ENCODE results near the gene CLBA1.
"Not testable (repeated sequence)": the region's sequence is repeated elsewhere in the genome, so short reads cannot be mapped to it uniquely, and the experiment has no call there.

The CLBA1 gene

DNA sequence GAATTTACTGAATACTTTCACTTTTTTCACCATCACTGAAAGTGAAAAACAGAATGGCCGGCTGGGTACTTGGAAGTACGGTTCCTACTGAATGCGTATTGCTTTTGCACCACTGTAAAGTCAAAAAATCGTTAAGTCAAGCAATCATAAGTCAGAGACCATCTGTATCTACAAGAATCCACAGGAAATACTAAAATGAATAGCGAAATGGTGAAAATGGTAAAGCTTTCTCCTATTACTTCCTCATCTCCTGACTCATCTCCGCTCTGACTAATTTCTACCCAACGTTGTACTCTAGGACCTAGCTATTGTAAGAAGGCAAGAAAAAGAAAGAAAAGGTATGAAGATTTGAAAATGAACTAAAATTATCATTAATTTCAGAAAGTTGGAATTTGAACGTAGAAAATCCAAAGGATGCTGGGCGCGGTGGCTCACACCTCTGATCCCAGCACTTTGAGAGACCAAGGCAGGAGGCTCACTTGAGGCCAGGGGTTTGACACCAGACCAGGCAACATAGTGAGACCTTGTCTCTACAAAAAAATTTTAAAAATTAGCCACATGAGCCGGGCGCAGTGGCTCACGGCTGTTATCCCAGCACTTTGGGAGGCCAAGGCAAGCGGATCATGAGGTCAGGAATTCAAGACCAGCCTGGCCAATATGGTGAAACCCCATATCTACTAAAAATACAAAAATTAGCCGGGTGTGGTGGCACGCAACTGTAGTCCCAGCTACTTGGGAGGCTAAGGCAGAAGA is 40.6 kb downstream of the CLBA1 start:
- peak; percentile 83 for DNase-seq

DNA sequence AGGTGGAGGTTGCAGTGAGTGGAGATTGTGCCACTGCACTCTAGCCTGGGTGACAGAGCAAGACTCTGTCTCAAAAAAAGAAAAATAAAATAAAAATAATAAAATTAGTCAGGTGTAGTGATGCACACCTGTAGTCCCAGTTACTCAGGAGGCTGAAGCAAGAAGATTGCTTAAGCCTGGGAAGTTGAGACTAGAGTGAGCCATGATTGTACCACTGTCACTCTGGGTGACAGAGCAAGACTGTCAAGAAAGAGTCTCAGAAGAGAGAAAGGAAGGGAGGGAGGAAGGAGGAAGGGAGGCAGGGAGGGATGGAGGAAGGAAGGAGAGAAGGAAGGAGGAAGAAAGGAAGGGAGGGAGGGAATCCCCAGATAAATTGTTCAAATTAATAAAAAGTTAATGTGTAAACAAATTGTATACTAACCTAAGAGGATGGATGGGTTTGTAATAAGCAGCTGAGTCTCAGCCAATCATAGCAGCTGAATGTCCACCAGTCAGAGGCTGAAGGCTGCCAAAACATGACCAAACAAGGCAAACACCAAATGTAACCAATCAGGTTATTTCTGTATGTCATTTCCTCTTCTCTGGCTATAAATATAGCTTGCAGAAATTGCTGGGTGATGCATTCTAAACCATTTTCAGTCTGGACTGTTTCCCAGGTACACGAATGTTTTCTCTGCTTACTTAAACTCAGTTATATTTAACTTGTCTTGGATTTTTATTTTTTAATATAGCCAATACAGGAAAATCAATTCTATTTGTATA is 41.4 kb downstream of the CLBA1 start:
- DNase-seq: no peak

DNA sequence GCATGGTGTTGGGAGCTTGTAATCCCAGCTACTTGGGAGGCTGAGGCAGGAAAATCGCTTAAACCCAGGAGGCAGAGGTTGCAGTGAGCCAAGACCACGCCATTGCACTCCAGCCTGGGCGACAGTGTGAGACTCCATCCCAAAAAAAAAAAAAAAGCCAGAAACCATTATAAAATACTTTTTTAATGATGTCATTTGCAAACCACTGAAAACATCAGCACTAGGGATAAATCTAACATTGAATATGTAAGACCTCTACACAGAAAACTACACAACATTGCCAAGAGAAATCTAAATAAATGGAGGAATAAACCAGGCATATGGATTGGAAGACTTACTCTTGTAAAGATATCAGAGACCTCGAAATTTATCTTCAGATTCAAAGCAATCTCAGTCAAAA is 42.1 kb downstream of the CLBA1 start:
- not testable (repeated sequence) for DNase-seq

DNA sequence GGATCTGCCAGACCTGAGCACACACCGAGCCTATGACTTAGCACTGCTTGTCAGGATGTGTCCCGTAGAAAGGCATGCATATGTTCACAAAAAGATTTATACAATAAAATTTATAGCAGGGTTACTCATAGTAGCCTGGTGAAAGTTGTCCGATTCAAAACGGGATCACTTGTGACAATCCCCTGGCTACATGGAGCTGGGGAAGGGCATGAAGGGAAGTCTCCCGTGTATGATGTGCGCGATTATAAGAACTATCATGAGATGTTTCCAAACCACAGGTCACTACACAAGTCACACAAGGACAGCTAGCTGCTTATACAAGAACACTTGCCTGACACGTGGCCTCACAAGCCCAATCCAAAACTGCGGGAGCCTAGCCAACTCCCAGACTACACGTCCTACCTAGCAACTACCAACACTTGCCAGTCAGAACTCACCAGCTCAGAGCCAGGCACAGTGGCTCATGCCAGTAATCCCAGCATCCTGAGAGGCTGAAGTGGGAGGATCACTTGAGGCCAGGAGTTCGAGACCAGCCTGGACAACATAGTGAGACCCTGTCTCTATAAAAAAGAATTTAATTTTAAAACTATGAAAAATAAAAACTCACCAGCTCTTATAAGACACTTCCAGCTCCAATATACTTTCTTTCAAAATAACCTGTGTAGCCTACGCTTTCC is 42.8 kb downstream of the CLBA1 start:
- DNase-seq: no peak

DNA sequence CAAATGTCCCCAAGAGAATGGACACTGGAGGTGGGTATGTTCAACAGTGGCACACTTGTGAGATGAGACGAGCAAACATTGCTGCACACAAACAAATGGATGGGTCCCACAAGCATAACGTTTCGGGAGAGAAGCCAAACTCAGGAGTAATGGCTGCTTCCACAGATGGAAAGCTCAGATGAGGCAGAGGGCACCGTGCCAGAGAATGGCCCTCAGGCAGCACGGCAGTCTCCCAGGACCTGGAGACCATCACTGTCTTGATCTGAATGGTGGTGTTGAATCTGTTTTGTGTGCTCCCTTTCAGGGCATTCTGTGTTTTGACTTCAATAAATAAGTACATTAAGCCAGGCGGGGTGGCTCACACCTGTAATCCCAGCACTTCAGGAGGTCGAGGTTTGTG is 43.8 kb downstream of the CLBA1 start:
- DNase-seq: no peak

DNA sequence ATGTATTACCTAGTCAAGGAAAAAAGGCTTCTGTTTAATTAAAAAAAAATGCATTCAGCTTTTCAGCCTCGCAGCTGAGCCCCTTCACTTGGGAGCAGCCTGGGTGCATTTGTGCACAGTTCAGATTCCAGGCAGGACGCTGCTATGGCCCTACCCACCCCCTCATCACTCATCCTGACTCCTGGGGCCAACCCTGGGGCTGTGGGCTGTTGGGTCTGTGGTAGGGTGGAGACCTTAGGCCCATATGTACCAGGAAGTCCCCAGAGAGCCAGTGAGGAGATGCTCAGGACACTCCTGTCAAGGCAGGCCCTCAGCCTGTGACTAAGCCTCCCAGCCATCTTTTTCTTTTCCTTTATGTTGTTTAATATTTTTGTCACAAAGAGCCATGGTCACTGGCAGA is 44.6 kb downstream of the CLBA1 start:
- DNase-seq: no peak

DNA sequence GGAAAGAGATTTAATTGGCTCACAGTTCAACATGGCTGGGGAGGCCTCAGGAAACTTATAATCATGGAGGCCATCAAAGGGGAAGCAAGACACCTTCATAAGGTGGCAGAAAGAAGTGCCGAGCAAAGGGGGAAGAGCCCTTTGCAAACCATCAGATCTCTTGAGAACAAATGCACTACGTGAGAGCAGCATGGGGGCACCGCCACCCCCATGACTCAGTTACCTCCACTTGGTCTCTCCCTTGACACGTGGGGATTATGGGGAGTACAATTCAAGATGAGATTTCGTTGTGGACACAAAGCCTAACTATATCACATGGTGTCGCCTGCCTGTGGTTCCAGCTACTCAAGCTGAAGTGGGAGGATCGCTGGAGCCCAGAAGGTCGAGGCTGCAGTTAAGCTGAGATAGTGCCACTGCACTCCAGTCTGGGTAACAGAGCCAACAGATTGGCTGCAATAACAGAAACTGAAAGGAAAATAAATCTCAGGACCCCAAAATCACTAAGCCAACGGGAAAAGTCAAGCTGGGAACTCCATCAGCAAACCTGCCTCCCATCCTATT is 45.3 kb downstream of the CLBA1 start:
- DNase-seq: no peak

DNA sequence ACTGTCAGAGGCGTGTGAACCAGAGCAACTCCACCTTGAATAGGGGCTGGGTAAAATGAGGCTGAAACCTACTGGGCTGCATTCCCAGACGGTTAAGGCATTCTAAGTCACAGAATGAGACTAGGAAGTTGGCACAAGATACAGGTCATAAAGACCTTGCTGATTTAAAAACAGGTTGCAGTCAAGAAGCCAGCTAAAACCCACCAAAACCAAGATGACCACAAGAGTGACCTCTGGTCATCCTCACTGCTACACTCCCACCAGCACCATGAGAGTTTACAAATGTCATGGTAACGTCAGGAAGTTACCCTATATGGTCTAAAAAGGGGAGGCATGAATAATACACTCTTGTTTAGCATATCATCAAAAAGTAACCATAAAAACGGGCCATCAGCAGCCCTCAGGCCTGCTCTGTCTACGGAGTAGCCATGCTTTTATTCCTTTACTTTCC is 46.9 kb downstream of the CLBA1 start:
- DNase-seq: not testable (repeated sequence)

DNA sequence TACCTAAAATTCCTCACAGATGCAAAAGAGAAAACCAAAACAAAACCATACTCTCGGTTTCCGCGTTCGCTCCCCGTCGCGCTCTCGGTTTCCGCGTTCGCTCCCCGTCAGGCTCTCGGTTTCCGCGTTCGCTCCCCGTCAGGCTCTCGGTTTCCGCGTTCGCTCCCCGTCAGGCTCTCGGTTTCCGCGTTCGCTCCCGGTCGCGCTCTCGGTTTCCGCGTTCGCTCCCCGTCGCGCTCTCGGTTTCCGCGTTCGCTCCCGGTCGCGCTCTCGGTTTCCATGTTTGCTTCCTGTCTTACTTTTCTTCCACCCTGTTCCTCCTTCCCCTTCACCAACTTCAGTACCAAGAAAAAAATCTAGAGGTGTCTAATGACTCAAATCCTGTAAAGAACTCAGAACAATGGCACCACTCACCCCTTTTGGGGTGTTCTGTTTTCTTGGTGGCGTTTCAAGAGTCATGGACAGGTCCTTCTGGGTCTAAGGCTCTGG is 47.9 kb downstream of the CLBA1 start:
- DNase-seq: not testable (repeated sequence)

DNA sequence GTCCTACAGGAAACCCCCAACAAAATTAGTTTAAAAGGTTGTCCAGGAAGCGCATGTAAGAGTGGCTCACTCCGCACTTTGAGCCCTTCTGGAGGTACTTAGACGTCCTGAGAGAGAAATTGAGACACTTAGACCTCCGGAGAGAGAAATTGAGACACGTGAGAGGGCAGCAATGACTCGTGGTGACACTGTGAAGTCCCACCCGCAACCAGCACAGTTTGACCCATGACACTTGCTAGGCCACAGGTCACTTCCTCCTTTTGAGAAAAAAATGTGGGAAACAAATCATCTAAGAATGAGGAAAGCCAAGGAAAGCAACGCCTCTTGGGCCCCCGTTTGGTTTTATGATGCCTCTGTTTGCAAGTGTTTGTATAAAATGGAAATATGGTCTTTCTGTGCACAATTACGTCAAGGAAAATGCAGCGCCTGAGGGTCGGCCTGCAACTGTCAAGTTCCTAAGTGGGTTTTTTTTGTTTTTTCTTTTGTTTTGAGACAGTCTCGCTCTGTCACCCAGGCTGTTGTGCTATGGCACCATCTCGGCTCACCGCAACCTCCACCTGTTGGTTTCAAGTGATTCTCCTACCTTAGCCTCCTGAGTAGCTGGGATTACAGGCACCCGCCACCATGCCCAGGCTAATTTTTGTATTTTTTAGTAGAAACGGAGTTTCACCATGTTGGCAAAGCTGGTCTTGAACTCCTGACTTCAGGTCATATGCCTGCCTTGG is 48.9 kb downstream of the CLBA1 start:
- DNase-seq: peak; percentile 90

DNA sequence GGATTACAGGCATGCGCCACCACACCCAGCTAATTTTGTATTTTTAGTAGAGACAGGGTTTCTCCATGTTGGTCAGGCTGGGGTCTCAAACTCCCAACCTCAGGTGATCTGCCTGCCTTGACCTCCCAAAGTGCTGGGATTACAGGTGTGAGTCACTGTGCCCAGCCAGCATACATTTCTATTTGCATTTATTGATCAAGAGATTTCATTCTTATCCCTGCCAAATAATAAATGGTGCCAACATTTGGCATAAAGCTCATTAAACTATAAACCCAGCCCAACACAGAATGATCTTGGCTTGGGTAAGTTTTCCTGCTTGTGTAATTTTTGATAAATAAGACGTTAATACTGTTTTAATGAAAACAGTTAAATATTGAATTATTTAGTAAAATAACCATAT is 50.0 kb downstream of the CLBA1 start:
- not testable (repeated sequence) for DNase-seq

DNA sequence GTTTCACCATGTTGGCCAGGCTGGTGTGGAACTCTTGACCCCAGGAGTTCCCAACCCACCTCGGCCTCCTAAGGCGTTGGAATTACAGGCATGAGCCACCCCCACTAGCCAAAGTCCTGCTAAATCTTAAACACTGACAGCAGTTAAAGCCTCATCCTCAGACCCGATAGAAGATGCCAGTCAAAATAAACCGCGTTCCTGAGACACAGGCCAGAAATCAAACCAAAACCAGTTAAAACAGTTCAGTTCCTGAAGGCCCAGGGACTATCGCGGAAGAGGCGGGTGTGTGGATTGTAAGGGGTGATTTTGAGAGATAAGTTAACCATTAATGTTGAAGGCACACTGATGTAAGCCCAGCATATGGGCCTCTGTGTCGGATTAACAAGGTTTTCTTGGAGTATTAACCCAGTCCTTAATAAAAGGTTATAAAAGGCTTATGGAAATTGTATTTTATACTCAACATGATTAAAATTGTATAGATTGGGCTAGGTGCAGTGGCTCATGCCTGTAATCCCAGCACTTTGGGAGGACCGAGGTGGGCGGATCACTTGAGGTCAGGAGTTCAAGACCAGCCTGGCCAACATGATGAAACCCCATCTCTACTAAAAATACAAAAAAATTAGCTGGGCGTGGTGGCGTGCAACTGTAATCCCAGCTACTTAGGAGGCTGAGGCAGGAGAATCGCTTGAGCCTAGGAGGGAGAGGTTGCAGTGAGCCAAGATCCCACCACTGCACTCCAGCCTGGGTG is 54.0 kb downstream of the CLBA1 start:
- no peak for DNase-seq

DNA sequence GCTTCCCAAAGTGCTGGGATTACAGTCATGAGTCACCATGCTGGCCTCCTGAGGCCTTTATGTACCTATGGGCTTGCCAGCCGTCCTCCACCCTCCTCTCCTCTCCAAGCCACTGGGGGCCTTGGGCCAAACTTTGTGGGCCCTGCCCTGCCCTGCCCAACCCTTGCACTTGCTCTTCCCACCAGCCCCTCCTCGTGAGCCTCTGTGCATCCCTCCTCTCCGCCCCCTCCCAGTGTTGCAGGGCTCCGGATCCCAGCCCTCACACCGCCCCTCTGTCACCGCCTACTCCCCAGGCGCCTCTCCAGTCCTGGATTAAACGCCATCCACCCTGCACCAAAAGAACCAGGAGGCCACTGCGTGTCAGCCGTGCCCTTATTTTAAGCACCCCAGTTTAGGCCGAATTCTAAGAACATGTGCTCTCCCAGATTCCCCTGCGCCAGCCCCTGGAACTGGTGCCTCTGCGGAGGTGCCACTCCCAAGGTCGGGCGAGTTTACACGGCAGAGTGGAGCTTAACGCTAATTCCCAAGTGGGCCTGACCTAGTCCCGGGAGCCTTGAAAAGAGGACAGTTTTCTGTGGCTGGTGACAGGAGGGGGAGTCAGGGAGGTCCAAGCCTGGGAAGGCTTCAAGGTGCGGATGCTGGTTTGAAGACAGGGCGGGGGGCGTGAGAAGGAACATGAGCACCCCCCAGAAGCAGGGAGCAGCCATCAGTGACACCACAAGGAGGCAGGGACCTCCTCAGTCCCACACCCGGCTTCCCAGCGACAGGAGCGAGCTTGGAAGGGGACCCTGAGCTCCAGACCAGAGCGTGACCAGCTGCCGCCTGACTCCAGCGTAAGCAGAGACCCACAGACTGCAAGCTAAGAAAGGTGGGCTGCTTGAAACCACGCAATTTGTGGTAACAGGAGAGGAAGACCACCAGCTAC is 56.5 kb downstream of the CLBA1 start:
- DNase-seq: no peak

DNA sequence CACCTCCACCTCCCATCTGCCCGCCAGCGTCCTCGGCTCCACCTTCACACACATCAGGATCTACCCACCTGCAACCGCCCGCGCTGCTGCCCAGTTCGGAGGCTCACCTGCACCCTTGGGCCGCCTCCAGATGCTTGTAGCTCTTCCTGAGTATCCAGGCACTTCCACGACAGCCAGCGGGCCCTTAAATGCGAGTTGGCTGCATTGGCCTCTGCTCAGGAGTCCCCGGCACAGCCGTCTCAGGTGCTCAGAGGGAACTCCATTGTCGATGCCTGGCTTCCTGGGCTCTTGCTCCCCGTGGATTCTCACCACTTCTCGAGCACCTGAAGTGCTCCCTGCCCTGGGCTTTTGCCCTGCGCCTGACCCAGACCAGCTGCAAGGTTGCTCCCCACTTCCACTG is 57.2 kb downstream of the CLBA1 start:
- no peak for DNase-seq

DNA sequence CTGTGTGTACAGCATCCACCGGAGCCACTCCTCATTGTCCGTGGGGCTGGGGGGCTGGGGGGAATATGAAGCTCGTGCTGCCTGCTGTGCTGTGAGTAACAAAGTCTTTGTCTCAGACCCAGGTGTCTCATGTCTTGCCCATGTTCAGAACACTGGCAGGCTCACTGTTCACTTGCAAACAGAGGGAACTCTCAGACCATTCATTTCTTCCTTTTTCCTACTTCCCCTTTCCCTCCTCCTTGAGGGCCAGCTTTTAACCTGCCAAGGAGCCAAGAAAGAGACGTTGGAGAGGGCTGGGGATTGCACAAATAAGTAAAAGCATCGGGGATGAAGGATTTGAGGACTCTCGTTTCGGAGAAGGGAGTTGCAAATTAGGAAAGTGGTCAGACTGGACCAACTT is 58.1 kb downstream of the CLBA1 start:
- DNase-seq: no peak
